Left ventricle myocardium inferior (tissue), 1 donor: ENCODE data around the gene AP5S1. TPM values are rescaled to one million over a fixed set of nuclear protein-coding genes. Genes with fewer than 3 reads are reported as not detected.

Experiments
- DNase-seq: peaks from one replicate; pipeline ENCODE4 v3.0.0-alpha.2; 2020
- H3K27ac ChIP-seq: fragments of 200-600 bp; replicated peaks from 2 replicates; pipeline ENCODE4 v1.8.0; 2021
- H3K27me3 ChIP-seq: fragments of 200-600 bp; 2 replicates; pipeline ENCODE4 v1.8.0; 2021; ENCODE audit warnings: low read depth
- H3K36me3 ChIP-seq: fragments of 200-600 bp; 2 replicates; pipeline ENCODE4 v1.8.0; 2021
- H3K4me1 ChIP-seq: fragments of 200-600 bp; 2 replicates; pipeline ENCODE4 v1.8.0; 2021
- H3K4me3 ChIP-seq: fragments of 200-600 bp; 2 replicates; pipeline ENCODE4 v1.8.0; 2021; ENCODE audit warnings: mild to moderate bottlenecking, moderate library complexity
- H3K9me3 ChIP-seq: fragments of 200-600 bp; replicated peaks from 2 replicates; pipeline ENCODE4 v1.8.0; 2021
- intact Hi-C: fragments of 100-400 bp; cut with micrococcal nuclease; formaldehyde crosslinking; loops from one replicate; pipeline ENCODE4 v1.11.0; 2022
- total RNA-seq: library from RNA; stranded (reverse); fragmentation: NEBNext Ultra II Directional; extraction: Animal tissue kit (Norgen Biotek cat#: 25700); gene quantifications from one replicate; pipeline ENCODE4 v1.2.1, GENCODE V29; 2021
- TF ChIP-seq, protein P1 (sequence below): fragments of 200-600 bp; IDR thresholded peaks from 2 replicates; pipeline ENCODE4 v1.8.0; 2021; ENCODE audit warnings: antibody characterized with exemption, mild to moderate bottlenecking, borderline replicate concordance
- donor health status: DM: no; HTN: yes; CAD: no; lungs with severe emphysema.

AP5S1 gene
- total RNA-seq, 1 donor from 2014 or later, result 11.3 TPM

DNA sequence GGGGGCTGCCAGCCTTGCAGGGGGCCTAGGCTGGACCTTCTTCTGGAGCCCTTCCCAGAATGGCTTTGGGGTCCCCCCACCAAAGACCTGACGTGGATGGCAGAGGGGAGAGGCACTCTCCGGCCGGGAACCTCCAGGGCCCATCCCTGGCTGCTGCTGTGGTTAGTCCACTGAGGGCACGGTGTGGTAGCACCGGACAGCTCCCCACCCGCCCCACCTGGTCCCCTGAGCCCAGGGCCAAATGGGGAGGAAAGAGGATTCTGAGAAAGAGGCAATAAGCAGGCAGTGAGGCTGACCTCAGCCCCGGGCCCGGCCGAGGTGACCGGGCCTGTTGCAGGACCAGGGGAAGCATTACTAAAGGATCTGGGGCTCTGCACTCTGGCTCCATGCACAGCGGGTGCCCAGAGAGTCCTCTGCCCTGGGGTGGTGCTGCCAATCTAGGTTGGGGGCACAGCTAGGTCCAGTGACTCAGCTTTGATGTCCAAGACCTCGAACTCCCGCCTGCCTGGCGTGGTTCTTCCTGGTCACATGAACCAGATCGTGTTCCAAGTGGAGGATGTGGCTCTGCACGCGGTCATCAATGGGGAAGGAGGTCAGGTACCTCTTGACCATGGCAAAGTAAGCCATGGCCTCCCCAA, 36.0 kb upstream of the AP5S1 start:
- H3K27ac ChIP-seq, result peak overlapping the region; percentile 92
- peak overlapping the region; percentile 81 for H3K4me3 ChIP-seq

DNA sequence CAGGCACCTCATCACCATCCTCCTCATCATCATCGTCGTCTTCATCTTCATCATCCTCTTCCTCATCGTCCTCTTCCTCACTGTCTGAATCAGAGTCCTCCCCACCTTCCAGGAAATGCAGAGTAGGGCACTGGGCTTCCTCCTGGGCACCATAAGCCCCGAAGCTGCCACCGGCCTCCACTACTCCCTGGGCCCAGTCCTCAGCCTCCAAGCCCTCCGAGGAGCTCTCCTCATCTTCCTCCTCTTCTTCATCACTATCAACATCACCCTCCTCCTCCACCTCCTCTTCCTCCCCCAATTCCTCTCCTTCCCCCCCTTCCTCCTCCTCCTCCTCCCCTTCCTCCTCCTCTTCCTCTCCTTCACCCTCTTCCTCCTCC, 35.5 kb upstream of the AP5S1 start:
- H3K4me1 ChIP-seq, result peaks cover 52% of the 10 kb centered on the region
- TF ChIP-seq, protein P1, sequence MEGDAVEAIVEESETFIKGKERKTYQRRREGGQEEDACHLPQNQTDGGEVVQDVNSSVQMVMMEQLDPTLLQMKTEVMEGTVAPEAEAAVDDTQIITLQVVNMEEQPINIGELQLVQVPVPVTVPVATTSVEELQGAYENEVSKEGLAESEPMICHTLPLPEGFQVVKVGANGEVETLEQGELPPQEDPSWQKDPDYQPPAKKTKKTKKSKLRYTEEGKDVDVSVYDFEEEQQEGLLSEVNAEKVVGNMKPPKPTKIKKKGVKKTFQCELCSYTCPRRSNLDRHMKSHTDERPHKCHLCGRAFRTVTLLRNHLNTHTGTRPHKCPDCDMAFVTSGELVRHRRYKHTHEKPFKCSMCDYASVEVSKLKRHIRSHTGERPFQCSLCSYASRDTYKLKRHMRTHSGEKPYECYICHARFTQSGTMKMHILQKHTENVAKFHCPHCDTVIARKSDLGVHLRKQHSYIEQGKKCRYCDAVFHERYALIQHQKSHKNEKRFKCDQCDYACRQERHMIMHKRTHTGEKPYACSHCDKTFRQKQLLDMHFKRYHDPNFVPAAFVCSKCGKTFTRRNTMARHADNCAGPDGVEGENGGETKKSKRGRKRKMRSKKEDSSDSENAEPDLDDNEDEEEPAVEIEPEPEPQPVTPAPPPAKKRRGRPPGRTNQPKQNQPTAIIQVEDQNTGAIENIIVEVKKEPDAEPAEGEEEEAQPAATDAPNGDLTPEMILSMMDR, result no peak
- intact Hi-C loops, result no loop called here
- no peaks in the 10 kb centered on the region for H3K27me3 ChIP-seq
- no peaks in the 10 kb centered on the region for H3K9me3 ChIP-seq
- peak overlapping the region; percentile 81 for H3K4me3 ChIP-seq
- H3K27ac ChIP-seq, result peak overlapping the region; percentile 92
- H3K36me3 ChIP-seq, result peaks cover 6% of the 10 kb centered on the region
- DNase-seq, result no peak

More for the DNA sequence above, 36.0 kb upstream of the AP5S1 start:
- Histone ChIP-seq H3K36me3 (peaks cover 6% of the 10 kb centered on the region), H3K4me1 (peaks cover 52% of the 10 kb centered on the region), H3K27me3 (no peaks in the 10 kb centered on the region), H3K9me3 (no peaks in the 10 kb centered on the region)
- no peak for DNase-seq
- TF ChIP-seq, protein P1, result no peak
- intact Hi-C loops, result no loop called here

DNA sequence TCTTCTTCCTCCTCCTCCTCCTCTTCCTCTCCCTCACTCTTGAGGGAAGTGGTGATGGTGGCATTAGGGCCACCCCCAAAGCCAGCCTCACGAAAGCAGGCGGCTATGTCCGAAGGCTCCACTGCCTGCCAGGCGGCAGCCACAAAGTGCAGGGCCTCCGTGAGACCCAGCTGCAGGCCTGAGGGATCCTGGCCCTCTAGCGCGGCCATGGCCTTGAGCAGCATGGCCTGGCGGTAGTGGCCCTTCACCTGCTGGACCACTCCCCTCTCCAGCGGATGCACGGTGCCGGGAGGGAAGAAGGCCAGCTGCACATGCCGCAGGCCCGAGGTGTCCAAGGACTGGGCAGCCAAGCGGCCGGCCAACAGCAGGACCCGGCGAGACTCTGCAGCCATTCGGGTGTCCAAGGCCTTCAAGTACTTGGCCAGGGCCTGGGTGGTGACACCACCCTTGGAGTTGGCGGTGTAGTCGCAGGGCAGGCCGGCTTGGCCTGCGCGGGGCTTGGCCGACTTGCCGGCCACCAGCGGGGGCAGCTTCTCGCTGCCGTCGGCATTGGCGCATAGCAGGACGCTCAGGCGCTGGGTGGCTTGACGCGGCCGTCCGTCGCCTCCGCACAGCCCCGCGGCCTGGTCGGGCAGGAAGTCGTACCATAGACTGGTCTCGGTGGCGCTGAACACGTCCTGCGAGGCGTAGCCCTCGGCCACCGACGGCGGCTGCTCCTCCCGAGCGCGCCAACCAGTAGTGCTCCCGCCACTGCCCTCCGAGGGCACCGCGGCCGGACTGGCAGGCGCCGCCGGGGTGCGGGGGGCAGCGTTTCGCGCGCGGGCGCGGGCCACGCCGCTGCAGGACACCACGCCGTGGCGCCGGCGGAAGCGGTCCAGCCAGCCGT, 34.9 kb upstream of the AP5S1 start:
- intact Hi-C loops, result no loop called here
- no peaks in the 10 kb centered on the region for H3K27me3 ChIP-seq
- peak; percentile 29 for DNase-seq
- H3K36me3 ChIP-seq, result peaks cover 6% of the 10 kb centered on the region
- H3K4me3 ChIP-seq, result peak overlapping the region; percentile 81
- H3K27ac ChIP-seq, result peak overlapping the region; percentile 92
- no peaks in the 10 kb centered on the region for H3K9me3 ChIP-seq
- H3K4me1 ChIP-seq, result peaks cover 52% of the 10 kb centered on the region
- TF ChIP-seq, protein P1, result no peak

DNA sequence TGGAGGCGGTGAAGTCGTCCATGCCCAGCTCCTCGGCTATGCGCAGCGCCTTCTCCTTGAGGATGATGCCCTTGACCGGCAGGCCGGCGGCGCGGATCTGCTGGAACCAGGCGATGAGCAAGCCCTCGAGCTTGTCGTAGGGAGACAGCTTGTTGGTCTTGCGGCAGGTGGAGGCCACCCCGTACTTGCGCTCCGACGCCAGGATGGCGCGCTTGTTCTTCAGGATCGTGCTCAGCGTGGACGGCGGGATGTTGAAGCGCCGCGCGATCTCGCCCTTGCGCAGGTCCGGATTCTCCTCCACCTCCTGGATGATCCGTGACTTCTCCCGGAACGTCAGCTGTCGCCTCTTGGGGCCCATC, 34.2 kb upstream of the AP5S1 start:
- Histone ChIP-seq H3K36me3 (peaks cover 6% of the 10 kb centered on the region), H3K27ac (peak overlapping the region; percentile 92), H3K9me3 (no peaks in the 10 kb centered on the region), H3K4me1 (peaks cover 45% of the 10 kb centered on the region), H3K27me3 (no peaks in the 10 kb centered on the region), H3K4me3 (peak overlapping the region; percentile 81)
- intact Hi-C loops, result no loop called here
- TF ChIP-seq, protein P1, result no peak
- DNase-seq, result peak; percentile 62

DNA sequence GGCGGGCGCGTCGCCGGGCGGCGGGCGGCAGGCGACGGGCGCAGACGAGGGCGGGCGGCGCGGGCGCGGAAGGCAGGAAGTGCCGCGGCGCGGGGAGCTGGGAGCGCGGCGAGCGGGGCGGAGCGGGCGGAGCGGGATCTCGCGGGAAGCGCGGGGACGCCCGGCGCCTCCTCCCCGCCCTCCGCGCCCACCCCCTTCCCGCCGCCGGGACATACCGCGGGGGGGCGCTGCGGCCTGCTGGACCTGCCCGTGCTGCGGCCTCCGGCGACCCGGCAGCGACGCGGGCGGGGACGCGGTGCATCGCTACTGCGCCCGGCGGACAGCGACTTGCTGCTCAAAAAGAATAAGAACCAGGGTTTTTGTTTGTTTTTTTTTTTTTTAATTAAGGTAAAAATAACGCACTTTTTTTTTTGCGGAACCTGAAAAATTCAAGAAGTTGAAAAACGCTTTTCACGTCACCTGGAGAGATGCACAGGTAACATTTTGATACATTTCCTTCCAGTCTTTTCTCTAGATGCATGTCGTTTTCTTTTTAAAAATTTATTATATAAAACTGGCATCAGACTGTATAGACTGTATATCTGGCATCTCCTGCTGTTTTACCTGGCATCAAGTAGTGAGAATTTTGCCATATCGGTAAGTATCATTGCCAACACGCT, 33.6 kb upstream of the AP5S1 start, which contains the start of gene CENPB:
Gene CENPB, minus strand, starts transcription at position 76 of the 659 bp plus-strand sequence. CDS start 257 bp downstream, outside the sequence.
- intact Hi-C loops, result no loop called here
- peaks cover 40% of the 10 kb centered on the region for H3K4me1 ChIP-seq
- H3K4me3 ChIP-seq, result peak within 1 kb of the TSS; percentile 81
- H3K36me3 ChIP-seq, result peaks cover 6% of the 10 kb centered on the region
- DNase-seq, result peak; percentile 92
- peak within 1 kb of the TSS; percentile 92 for H3K27ac ChIP-seq
- TF ChIP-seq, protein P1, result peak; percentile 93
- no peaks in the 10 kb centered on the region for H3K9me3 ChIP-seq
- no peaks in the 10 kb centered on the region for H3K27me3 ChIP-seq
